Measurements from ENCODE around the gene NSD1. TPM values are rescaled to one million over a fixed set of nuclear protein-coding genes. Genes with fewer than 3 reads are reported as not detected.

NSD1 gene
- total RNA-seq, 2 donors from 2014 or later: 29.8 to 32.0 TPM

- DNase-seq (peak in 1 of 4 donors; percentile 8), ATAC-seq (no peak)
- Histone ChIP-seq H3K27ac (no peak overlapping the region), H3K9me3 (no peaks in the 10 kb centered on the region), H3K4me3 (no peak overlapping the region), H3K36me3 (replicated peaks in 1 of 2; ENCODE audit: insufficient read depth in 1 of 2, low read depth in 2 of 2) (no peaks in the 10 kb centered on the region), H3K4me1 (peaks cover 56% of the 10 kb centered on the region), H3K27me3 (no peaks in the 10 kb centered on the region)
- intact Hi-C loops (cut with DNase I): loop anchor here (5.0 to 10.0 kb wide), 2 partner anchors 64 to 161 kb away; partner anchors contain the start of gene DBN1
- TF ChIP-seq CTCF (IDR thresholded peaks at IDR 0.05): no peak
- TF ChIP-seq POLR2A (IDR thresholded peaks at IDR 0.05): no peak
- WGBS, 2 donors: 92 to 94% methylated on average over 15 of the region's 15 CpGs
Observed at GRCh38 chr5:177313561-177314259, 180.1 kb downstream of the NSD1 start.

DNA sequence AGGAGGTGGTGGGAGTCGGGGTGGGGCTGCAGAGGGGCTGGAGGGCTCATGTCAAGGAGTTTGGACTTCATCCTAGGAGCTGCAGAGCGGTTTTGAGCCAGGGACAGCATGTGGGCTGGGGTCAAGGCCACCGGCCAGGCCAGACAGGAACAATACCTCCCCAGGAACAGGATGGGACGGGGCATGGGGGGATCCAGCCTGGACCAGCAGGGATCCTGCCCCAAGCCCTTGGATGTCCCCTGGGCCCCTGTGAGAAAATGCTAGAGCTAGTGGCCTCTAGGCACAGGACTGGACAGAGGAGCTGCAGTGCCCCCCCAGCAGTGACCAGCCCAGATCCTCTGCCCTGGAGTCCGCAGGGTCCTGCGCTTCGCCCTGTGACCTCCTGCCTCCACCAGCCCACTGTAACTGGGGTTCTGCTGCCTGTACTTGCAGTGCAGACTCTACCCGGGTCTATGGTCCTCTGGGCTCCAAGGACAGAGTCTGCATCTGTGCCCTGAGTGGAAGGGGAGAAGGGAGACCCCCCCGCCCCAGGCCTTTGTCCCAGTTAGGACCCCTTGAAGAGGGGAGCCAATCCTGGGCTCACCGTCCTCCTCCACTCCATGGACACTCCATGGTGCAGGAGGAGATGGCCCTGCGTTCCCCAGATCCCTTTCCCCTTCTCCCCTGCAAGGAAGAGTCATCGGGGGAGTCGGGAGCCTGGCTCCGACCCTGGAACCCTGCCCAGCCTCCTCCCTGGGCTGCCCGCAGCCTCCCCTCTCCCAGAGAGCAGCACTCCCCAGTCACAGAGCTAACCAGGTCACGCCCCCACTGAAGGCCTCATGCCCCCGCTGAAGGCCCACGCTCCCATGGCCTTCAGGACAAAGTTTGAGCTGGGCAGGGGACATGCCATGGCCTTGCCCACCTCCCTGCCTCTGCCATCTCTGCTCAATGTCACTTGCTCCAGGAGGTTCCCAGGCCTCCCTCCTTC, 181.1 kb downstream of the NSD1 start:
- H3K4me1 ChIP-seq: peaks cover 47% of the 10 kb centered on the region
- intact Hi-C loops (cut with DNase I): loop anchor here (5.0 to 10.0 kb wide), 2 partner anchors 63 to 160 kb away; partner anchors contain the start of gene DBN1
- H3K4me3 ChIP-seq: no peak overlapping the region
- no peak overlapping the region for H3K27ac ChIP-seq
- 88 to 91% methylated on average over 14 to 17 of the region's 18 CpGs for WGBS, 2 donors
- TF ChIP-seq POLR2A (IDR thresholded peaks at IDR 0.05): no peak
- TF ChIP-seq CTCF (IDR thresholded peaks at IDR 0.05): no peak
- no peaks in the 10 kb centered on the region for H3K27me3 ChIP-seq
- H3K9me3 ChIP-seq: no peaks in the 10 kb centered on the region
- no peak for ATAC-seq
- DNase-seq: peak in 1 of 4 donors; percentile 11
- H3K36me3 ChIP-seq (replicated peaks in 1 of 2; ENCODE audit: insufficient read depth in 1 of 2, low read depth in 2 of 2): no peaks in the 10 kb centered on the region

DNA sequence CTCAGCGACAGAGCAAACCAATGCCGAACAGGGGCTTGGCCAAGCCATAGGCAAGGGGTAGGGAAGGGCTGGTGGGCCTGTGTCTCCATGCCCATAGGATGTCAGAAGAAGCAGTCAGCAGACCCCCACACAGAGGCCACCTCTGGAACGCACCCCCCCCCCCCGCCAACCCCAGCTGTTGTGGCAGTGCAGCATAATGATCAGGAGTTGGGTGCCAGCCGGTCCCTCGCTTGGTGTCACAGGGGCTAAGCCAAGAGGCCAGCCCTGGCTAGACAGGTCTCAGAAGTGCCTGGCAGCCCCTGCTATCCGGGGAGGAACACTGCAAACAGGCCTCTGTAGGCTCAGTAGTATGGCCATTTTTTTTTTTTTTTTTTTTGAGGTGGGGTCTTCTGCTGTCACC, 181.8 kb downstream of the NSD1 start:
- intact Hi-C loops (cut with DNase I): loop anchor here (10.0 kb wide), 1 partner anchor 159 kb away; the partner anchor contains the start of gene DBN1
- TF ChIP-seq POLR2A (IDR thresholded peaks at IDR 0.05) (no peak), CTCF (IDR thresholded peaks at IDR 0.05) (no peak)
- WGBS, 2 donors: 88 to 93% methylated on average over 3 to 7 of the region's 7 CpGs
- H3K36me3 ChIP-seq (replicated peaks in 1 of 2; ENCODE audit: insufficient read depth in 1 of 2, low read depth in 2 of 2): no peaks in the 10 kb centered on the region
- H3K4me3 ChIP-seq: no peak overlapping the region
- no peaks in the 10 kb centered on the region for H3K9me3 ChIP-seq
- peaks cover 40% of the 10 kb centered on the region for H3K4me1 ChIP-seq
- H3K27me3 ChIP-seq: no peaks in the 10 kb centered on the region
- ATAC-seq (no peak), DNase-seq (peak in 1 of 4 donors; percentile 11)
- H3K27ac ChIP-seq: no peak overlapping the region

- Histone ChIP-seq H3K4me3 (no peak overlapping the region), H3K27me3 (no peaks in the 10 kb centered on the region), H3K9me3 (no peaks in the 10 kb centered on the region), H3K4me1 (peaks cover 34% of the 10 kb centered on the region), H3K27ac (no peak overlapping the region), H3K36me3 (replicated peaks in 1 of 2; ENCODE audit: insufficient read depth in 1 of 2, low read depth in 2 of 2) (no peaks in the 10 kb centered on the region)
- ATAC-seq (no peak), DNase-seq (no peak)
- 84 to 96% methylated on average over 3 of the region's 3 CpGs for WGBS, 2 donors
- TF ChIP-seq POLR2A (IDR thresholded peaks at IDR 0.05) (no peak), CTCF (IDR thresholded peaks at IDR 0.05) (no peak)
- intact Hi-C loops (cut with DNase I): loop anchor here (10.0 kb wide), 1 partner anchor 159 kb away; the partner anchor contains the start of gene DBN1
Observed at GRCh38 chr5:177316005-177316404, 182.4 kb downstream of the NSD1 start.
